Adrenal gland (tissue), 5 donors: ENCODE data around the gene TMED4.

Experiments
- CTCF ChIP-seq, 6 experiments: fragments of 450-650 bp in 4 of 6; fragments of 200-600 bp in 2 of 6; sonication (generic) in 1 of 6; IDR thresholded peaks; 1 replicate in 5 of 6; 2 replicates in 1 of 6; pipeline versions ENCODE4 v1.5.1 to v1.8.0; 2016 to 2021; ENCODE audit warnings: antibody characterized with exemption in 6 of 6, mild to moderate bottlenecking in 2 of 6, moderate library complexity in 1 of 6
- POLR2A ChIP-seq, 2 donors: fragments of 450-650 bp; IDR thresholded peaks; one replicate each; pipeline ENCODE4 v1.6.1; 2017; ENCODE audit warnings: antibody characterized with exemption in 2 of 2, mild to moderate bottlenecking in 2 of 2, moderate library complexity in 1 of 2
- donor health status: DM: no; HTN: no; CAD: no.

GRCh38 chr7:44630792-44631457, 48.9 kb upstream of the TMED4 start:
- TF ChIP-seq CTCF (IDR thresholded peaks at IDR 0.05) (no peak), POLR2A (IDR thresholded peaks at IDR 0.05) (no peak)
